Omental fat pad (tissue), 4 donors: ENCODE results near the gene CHCHD4. TPM values are rescaled to one million over a fixed set of nuclear protein-coding genes. Genes with fewer than 3 reads are reported as not detected.
"Not testable (repeated sequence)": the region's sequence is repeated elsewhere in the genome, so short reads cannot be mapped to it uniquely, and the experiment has no call there.

ENCODE experiments used
- ATAC-seq: fragments of 150-250 bp; one replicate; pipeline ENCODE4 v1.9.1; 2016; ENCODE audit warnings: mild to moderate bottlenecking, moderate library complexity; ENCODE audit not compliant: low FRiP score
- DNase-seq: peaks from one replicate; pipeline ENCODE4 v3.0.0-alpha.2; 2019; ENCODE audit warnings: low spot score
- total RNA-seq, 4 donors: library from RNA; depleted of rRNA; stranded (reverse); fragments of >200 nt; gene quantifications; one replicate each; pipeline ENCODE4 v1.1.0, GENCODE V29; 2016
- TF ChIP-seq, protein P1 (sequence below), 3 donors: fragments of 450-650 bp; IDR thresholded peaks; one replicate each; pipeline ENCODE4 v1.5.1; 2016 to 2017; ENCODE audit warnings: antibody characterized with exemption in 3 of 3, mild to moderate bottlenecking in 3 of 3, moderate library complexity in 2 of 3

CHCHD4 gene
- total RNA-seq, 4 donors from 2014 or later, result 11.4 to 19.1 (median 14.7) TPM

DNA sequence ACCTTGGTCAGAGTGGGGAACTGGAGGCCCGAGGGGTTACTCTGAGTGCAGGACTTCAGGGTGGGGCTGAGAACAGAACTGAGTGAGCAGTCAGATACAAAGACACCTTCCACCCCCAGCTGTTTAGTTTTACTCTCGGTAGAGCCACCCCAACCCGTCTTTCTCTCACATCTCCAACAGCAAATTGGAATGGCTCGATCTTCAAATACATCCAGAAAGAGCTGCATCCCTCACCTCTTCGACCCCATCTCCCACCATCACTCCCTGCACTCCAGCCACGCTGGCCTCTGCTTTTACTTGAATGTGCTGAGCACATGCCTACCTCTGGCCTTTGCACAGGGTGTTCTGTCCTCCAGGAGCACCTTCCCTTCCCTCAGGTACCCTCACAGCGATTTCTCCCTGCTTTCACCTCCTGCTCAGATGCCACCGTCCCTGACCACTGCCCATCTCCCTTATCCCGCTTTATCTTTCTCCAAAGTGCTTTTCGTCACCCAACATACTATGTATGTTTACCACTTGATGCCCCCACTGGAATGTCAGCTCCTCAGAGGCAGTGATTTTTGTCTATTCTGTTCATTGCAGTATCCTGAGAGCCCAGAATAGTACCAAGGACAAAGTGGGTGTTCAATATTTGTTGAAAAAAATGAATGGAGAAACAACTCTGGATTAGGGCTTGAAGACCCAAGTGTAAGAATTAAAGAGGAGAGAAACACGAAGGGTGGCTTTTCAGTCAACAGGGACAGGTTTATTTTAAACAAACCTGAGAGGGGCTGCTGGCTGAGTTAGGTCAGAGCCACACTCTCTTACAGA is 4.4 kb downstream of the CHCHD4 start:
- DNase-seq (no peak), ATAC-seq (no peak)
- TF ChIP-seq, protein P1, sequence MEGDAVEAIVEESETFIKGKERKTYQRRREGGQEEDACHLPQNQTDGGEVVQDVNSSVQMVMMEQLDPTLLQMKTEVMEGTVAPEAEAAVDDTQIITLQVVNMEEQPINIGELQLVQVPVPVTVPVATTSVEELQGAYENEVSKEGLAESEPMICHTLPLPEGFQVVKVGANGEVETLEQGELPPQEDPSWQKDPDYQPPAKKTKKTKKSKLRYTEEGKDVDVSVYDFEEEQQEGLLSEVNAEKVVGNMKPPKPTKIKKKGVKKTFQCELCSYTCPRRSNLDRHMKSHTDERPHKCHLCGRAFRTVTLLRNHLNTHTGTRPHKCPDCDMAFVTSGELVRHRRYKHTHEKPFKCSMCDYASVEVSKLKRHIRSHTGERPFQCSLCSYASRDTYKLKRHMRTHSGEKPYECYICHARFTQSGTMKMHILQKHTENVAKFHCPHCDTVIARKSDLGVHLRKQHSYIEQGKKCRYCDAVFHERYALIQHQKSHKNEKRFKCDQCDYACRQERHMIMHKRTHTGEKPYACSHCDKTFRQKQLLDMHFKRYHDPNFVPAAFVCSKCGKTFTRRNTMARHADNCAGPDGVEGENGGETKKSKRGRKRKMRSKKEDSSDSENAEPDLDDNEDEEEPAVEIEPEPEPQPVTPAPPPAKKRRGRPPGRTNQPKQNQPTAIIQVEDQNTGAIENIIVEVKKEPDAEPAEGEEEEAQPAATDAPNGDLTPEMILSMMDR (IDR thresholded peaks at IDR 0.05), result no peak

DNA sequence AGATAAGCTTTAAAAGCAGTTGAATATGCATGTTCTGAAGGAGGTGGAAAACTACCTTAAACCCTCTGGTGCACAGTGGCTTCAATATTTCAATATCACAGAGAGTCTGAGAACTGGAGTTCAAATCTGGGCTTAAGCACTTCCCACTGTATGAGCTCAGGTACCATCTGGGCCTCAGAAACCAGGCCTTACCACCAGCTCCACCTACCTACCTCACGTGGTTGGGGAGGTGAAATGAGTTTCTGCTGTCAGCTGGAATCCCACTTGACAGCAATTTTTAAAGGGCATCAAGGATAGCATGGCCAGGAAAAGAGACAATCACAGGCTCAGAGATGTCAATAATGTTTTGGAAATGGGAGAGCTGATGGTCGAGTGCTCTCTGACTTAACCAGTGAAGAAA is 5.0 kb downstream of the CHCHD4 start:
- ATAC-seq (no peak), DNase-seq (no peak)
- TF ChIP-seq, protein P1 (IDR thresholded peaks at IDR 0.05), result no peak

DNA sequence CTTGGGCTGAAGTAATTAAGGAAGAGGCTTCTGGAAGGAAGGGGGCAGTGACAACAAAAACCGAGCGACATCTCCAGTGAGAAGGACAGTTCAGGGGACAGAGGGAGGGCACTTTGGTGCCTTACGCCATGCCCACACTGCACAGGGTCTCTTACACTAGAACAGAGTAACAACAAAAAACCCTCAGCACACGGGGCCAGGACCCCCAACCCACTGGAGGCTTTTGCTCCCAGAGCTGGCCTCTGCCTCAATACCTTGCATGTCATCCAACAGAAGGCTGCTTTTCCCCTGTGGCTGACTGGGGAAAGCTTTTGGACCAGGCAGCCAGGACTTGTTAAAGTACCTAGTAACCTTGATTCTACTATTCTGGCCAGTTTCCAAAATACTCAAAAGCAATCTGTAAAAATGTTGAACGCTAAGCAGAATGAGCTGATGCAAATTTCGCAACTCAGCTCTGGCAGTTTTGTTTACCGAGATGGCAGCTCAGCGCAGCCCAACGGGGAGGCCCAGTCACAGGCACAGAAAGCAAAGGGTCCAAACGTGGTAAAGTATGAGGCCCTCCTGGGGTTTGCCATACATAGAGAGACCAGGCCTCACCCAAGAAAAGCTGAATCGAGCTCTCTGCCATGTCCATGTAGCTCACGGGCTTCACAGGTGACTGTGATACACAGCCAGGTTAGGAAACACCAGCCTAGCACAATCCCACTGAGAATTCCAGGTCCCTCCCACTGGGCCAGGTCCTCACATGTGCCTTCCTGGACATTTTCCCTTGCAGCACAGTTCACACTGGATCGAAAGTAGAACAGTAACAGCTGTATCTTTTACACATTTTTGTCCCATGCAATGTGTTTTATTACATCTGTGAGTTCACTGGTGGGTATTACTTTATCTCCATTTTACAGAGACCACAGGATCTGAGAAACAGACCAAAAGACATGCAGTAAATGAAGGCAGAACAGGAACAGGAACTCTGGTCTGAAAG is 6.0 kb downstream of the CHCHD4 start:
- DNase-seq (no peak), ATAC-seq (peak; percentile 70)
- TF ChIP-seq, protein P1 (IDR thresholded peaks at IDR 0.05), result no peak

DNA sequence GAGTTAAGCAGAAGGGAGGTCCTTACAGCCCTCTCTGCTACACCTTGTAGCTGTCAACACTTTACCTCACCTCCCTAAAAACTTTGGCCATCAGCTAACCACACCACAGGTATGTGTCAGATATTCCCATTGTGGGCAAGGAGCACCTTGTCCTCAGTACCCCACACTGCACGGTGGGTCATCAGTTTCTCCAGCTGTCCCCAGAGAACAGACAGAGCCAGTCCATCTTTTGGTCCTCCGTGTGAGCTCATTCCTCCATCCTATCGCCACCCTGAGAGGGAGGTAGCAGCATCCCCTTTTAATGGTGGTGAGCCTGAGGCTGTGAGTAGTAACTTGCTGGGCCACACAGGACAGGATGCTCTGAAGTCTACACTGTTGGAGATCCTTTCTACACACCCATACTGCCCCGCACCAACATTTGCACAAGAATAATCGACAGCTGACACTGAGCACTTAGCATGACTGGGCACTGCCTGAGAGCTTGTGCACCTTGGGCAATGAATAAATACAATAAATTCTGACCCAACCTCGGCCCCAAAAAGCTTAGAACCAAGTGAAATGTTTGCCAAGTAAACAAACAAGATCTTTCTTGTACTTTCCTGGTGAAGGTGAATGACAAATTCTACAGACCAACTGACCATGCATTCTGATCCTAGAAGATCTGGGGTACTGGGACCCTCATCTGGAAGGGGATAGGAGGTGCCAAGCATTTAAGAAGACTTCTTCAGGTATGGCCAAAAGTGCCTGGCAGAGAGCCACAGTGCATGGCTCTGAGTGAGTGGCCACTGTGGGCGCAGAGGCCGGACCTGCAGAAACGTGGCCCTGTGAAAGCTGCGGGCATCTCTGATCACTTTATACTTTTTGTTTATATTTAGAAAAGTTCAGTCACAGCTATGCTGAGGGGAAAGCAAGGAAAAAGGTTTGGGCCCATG is 6.9 kb downstream of the CHCHD4 start:
- ATAC-seq, result no peak
- TF ChIP-seq, protein P1 (IDR thresholded peaks at IDR 0.05), result no peak
- DNase-seq, result no peak

DNA sequence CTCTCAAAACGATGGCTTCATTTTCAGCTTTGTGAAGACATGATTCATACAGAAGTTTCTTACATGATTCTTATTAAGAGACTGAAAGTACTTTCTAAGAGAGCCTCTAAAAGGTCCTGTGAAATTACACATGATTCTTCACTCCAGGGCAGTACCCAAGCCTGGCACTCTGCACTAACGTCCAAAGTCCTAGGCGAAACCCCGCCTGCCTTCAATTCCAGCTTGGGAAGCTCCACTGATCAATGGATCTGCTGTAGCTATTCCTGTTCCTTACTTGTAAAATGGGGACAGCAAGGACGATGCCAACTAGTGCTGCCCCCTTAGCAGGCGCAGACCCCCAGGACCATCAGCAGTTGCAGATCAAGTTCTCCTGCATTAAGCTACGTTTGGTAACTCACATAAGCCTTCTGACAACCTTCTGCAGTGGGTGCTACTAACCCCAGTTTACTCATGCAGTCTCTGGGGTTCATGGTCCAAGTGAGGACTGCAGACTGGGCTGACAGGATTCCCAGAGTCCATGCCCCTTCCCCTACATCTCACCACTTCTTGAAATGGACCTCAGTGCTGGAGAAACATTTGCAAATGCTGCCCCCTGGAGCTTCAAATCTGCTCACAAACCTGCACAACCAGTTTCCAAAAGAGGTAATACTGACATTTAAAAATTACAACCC is 10.6 kb downstream of the CHCHD4 start:
- ATAC-seq, result no peak
- no peak for DNase-seq
- TF ChIP-seq, protein P1 (IDR thresholded peaks at IDR 0.05), result no peak

DNA sequence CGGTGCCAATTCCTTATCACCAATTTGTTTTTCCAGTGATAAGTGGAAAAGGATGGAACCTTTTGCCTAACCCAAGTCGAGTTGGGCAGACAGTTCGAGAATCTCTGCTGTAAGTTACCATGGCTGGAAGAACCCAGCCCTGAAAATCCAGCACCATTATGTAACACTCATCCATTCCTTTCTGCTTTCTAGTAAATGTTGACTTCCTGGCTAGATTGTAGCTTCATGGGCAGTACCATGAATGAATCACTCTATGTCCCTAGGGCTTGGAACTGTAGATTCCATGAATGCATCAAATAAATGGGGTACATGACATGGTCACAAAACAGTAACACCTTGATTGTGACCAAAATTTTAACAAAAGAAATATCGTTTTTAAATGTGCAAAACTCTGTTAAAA is 14.0 kb downstream of the CHCHD4 start:
- TF ChIP-seq, protein P1 (IDR thresholded peaks at IDR 0.05), result no peak

DNA sequence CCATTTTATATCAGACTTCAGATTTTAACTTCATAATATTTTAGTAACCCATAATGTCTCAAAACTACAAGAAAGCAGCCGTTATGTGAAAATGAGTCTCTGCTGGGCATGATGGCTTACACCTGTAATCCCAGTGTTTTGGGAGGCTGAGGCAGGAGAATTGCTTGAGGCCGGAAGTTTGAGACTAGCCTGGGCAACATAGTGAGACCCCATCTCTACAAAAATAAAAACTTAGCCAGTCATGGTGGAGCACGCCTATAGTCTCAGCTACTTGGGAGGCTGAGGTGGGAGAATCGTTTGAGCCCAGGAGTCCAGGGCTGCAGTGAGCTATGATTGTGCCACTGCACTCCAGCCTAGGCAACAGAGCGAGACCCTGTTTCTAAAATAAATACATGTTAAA is 14.8 kb downstream of the CHCHD4 start:
- DNase-seq, ATAC-seq: not testable (repeated sequence)

More for the DNA sequence above, 14.0 kb downstream of the CHCHD4 start:
- ATAC-seq, result no peak
- no peak for DNase-seq
